HepG2 (cell line): ENCODE results near the gene SGPP2.

Experiments used
- CTCF ChIP-seq: sonication (generic); formaldehyde crosslinking; IDR thresholded peaks from 2 replicates; pipeline ENCODE4 v1.5.0; 2020; ENCODE audit warnings: mild to moderate bottlenecking, missing genetic modification reagents, moderate library complexity
- GATAD2A ChIP-seq: IDR thresholded peaks from 2 replicates; pipeline ENCODE4 v1.6.1; 2016
- ZZZ3 ChIP-seq: sonication (generic); formaldehyde crosslinking; IDR thresholded peaks from 2 replicates; pipeline ENCODE4 v1.4.0; 2020; ENCODE audit warnings: missing genetic modification reagents, mild to moderate bottlenecking, borderline replicate concordance
- TF ChIP-seq, protein P1 (sequence below): sonication (generic); formaldehyde crosslinking; IDR thresholded peaks from 2 replicates; pipeline ENCODE4 v1.5.1; 2020; ENCODE audit warnings: mild to moderate bottlenecking, missing genetic modification reagents, borderline replicate concordance
- TF ChIP-seq, protein P2 (sequence below): IDR thresholded peaks from 2 replicates; pipeline ENCODE4 v1.6.1; 2012; ENCODE audit warnings: low read length, improper control_type of control experiment
- TF ChIP-seq, protein P3 (sequence below): sonication (generic); formaldehyde crosslinking; IDR thresholded peaks from 2 replicates; pipeline ENCODE4 v1.8.1; 2023; ENCODE audit warnings: mild to moderate bottlenecking, missing genetic modification reagents, borderline replicate concordance

GRCh38 chr2:222592176-222592575, 167.8 kb downstream of the SGPP2 start:
- TF ChIP-seq CTCF (CRISPR knock-in tag) = no peak
- TF ChIP-seq, protein P1, sequence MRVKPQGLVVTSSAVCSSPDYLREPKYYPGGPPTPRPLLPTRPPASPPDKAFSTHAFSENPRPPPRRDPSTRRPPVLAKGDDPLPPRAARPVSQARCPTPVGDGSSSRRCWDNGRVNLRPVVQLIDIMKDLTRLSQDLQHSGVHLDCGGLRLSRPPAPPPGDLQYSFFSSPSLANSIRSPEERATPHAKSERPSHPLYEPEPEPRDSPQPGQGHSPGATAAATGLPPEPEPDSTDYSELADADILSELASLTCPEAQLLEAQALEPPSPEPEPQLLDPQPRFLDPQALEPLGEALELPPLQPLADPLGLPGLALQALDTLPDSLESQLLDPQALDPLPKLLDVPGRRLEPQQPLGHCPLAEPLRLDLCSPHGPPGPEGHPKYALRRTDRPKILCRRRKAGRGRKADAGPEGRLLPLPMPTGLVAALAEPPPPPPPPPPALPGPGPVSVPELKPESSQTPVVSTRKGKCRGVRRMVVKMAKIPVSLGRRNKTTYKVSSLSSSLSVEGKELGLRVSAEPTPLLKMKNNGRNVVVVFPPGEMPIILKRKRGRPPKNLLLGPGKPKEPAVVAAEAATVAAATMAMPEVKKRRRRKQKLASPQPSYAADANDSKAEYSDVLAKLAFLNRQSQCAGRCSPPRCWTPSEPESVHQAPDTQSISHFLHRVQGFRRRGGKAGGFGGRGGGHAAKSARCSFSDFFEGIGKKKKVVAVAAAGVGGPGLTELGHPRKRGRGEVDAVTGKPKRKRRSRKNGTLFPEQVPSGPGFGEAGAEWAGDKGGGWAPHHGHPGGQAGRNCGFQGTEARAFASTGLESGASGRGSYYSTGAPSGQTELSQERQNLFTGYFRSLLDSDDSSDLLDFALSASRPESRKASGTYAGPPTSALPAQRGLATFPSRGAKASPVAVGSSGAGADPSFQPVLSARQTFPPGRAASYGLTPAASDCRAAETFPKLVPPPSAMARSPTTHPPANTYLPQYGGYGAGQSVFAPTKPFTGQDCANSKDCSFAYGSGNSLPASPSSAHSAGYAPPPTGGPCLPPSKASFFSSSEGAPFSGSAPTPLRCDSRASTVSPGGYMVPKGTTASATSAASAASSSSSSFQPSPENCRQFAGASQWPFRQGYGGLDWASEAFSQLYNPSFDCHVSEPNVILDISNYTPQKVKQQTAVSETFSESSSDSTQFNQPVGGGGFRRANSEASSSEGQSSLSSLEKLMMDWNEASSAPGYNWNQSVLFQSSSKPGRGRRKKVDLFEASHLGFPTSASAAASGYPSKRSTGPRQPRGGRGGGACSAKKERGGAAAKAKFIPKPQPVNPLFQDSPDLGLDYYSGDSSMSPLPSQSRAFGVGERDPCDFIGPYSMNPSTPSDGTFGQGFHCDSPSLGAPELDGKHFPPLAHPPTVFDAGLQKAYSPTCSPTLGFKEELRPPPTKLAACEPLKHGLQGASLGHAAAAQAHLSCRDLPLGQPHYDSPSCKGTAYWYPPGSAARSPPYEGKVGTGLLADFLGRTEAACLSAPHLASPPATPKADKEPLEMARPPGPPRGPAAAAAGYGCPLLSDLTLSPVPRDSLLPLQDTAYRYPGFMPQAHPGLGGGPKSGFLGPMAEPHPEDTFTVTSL (CRISPR knock-in tag) = no peak
- TF ChIP-seq GATAD2A (CRISPR knock-in tag) = no peak
- TF ChIP-seq, protein P2, sequence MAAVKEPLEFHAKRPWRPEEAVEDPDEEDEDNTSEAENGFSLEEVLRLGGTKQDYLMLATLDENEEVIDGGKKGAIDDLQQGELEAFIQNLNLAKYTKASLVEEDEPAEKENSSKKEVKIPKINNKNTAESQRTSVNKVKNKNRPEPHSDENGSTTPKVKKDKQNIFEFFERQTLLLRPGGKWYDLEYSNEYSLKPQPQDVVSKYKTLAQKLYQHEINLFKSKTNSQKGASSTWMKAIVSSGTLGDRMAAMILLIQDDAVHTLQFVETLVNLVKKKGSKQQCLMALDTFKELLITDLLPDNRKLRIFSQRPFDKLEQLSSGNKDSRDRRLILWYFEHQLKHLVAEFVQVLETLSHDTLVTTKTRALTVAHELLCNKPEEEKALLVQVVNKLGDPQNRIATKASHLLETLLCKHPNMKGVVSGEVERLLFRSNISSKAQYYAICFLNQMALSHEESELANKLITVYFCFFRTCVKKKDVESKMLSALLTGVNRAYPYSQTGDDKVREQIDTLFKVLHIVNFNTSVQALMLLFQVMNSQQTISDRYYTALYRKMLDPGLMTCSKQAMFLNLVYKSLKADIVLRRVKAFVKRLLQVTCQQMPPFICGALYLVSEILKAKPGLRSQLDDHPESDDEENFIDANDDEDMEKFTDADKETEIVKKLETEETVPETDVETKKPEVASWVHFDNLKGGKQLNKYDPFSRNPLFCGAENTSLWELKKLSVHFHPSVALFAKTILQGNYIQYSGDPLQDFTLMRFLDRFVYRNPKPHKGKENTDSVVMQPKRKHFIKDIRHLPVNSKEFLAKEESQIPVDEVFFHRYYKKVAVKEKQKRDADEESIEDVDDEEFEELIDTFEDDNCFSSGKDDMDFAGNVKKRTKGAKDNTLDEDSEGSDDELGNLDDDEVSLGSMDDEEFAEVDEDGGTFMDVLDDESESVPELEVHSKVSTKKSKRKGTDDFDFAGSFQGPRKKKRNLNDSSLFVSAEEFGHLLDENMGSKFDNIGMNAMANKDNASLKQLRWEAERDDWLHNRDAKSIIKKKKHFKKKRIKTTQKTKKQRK = no peak
- TF ChIP-seq, protein P3, sequence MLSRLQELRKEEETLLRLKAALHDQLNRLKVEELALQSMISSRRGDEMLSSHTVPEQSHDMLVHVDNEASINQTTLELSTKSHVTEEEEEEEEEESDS (CRISPR knock-in tag) = no peak
- no peak for TF ChIP-seq ZZZ3 (CRISPR knock-in tag)
